Endothelial cell of umbilical vein (primary cell): ENCODE data around the gene PTX3. TPM values are rescaled to one million over a fixed set of nuclear protein-coding genes. Genes with fewer than 3 reads are reported as not detected.

Experiments
- BruUV-seq: library from RNA; stranded (reverse); fragments of 400-500 nt; replicated peaks from 2 replicates; lab custom pipeline; 2021; lab: Mats Ljungman, UMichigan
- CTCF ChIA-PET: fragments of 300-600, 350-600 bp; sonication (Branson Sonifier 250); formaldehyde crosslinking; loops from one replicate; lab custom pipeline; 2021; ENCODE audit warnings: antibody characterized with exemption, inconsistent platforms; lab: Charles Lee
- POLR2A ChIA-PET: fragments of 300-600, 350-600 bp; sonication (Branson Sonifier 250); formaldehyde crosslinking; loops from one replicate; lab custom pipeline; 2021; ENCODE audit warnings: antibody characterized with exemption, inconsistent platforms; lab: Charles Lee
- DNase-seq: peaks from one replicate; pipeline ENCODE4 v3.0.0-alpha.2; 2011; ENCODE audit warnings: low read depth, low spot score
- FAIRE-seq: peaks from 2 replicates; lab custom pipeline; 2011; peaks lifted over from hg19 to GRCh38; lab: Jason Lieb, UNC
- H2AFZ ChIP-seq: 2 replicates; pipeline ENCODE4 v1.6.0; 2012; ENCODE audit warnings: low read depth, low read length, control low read depth, inconsistent platforms
- H3K27ac ChIP-seq: 2 replicates; pipeline ENCODE4 v1.5.1; 2011; ENCODE audit warnings: low read depth, mild to moderate bottlenecking, control low read depth, low read length, moderate library complexity; ENCODE audit not compliant: insufficient read depth
- H3K27me3 ChIP-seq, 2 experiments: 2 replicates each; pipeline versions ENCODE4 v1.6.0 to v1.6.1; 2011; ENCODE audit warnings: low read length in 2 of 2, mixed read lengths in 1 of 2; ENCODE audit not compliant: control insufficient read depth in 2 of 2, insufficient read depth in 2 of 2
- H3K36me3 ChIP-seq, 2 experiments: 2 replicates in 1 of 2; 3 replicates in 1 of 2; pipeline ENCODE4 v1.5.1; 2011; ENCODE audit warnings: low read length in 2 of 2, mild to moderate bottlenecking in 1 of 2, moderate library complexity in 1 of 2; ENCODE audit not compliant: control insufficient read depth in 2 of 2, insufficient read depth in 2 of 2; ENCODE audit errors: extremely low read depth in 1 of 2
- H3K4me1 ChIP-seq: 3 replicates; pipeline ENCODE4 v1.5.1; 2011; ENCODE audit warnings: mild to moderate bottlenecking, low read length; ENCODE audit not compliant: control insufficient read depth, insufficient read depth; ENCODE audit errors: extremely low read depth
- H3K4me2 ChIP-seq: 2 replicates; pipeline ENCODE4 v1.6.1; 2011; ENCODE audit warnings: low read length, control low read depth, mixed read lengths; ENCODE audit not compliant: insufficient read depth
- H3K4me3 ChIP-seq, 3 experiments: fragments of 200-600 bp in 1 of 3; sonication (generic), shearing (Covaris generic) in 1 of 3; replicated peaks in 1 of 3; 2 replicates each; pipeline ENCODE4 v1.5.1; 2011 to 2016; ENCODE audit warnings: control low read depth in 3 of 3, low read length in 3 of 3, mild to moderate bottlenecking in 2 of 3, inconsistent platforms in 1 of 3, low read depth in 1 of 3, moderate library complexity in 1 of 3; ENCODE audit not compliant: insufficient read depth in 1 of 3
- H3K79me2 ChIP-seq: 2 replicates; pipeline ENCODE4 v1.6.0; 2012; ENCODE audit warnings: low read length, inconsistent platforms; ENCODE audit not compliant: control insufficient read depth, insufficient read depth
- H3K9ac ChIP-seq: replicated peaks from 2 replicates; pipeline ENCODE3; 2011; ENCODE audit warnings: low read length, control low read depth; ENCODE audit not compliant: insufficient read depth; ENCODE audit errors: extremely low read depth
- H3K9me1 ChIP-seq: replicated peaks from 3 replicates; pipeline ENCODE4 v1.6.0; 2011; ENCODE audit warnings: mild to moderate bottlenecking, low read length; ENCODE audit not compliant: control insufficient read depth, insufficient read depth; ENCODE audit errors: extremely low read depth
- H3K9me3 ChIP-seq: replicated peaks from 2 replicates; pipeline ENCODE4 v1.5.1; 2012; ENCODE audit warnings: low read length, inconsistent platforms; ENCODE audit not compliant: control insufficient read depth, insufficient read depth
- H4K20me1 ChIP-seq: replicated peaks from 2 replicates; pipeline ENCODE3; 2011; ENCODE audit warnings: mild to moderate bottlenecking, low read length; ENCODE audit not compliant: control insufficient read depth, insufficient read depth; ENCODE audit errors: extremely low read depth
- CTCF ChIP-seq, 2 donors: IDR thresholded peaks; 1 replicate in 1 of 2; 2 replicates in 1 of 2; pipeline ENCODE4 v1.5.1; 2011; ENCODE audit warnings: low read length in 2 of 2, mild to moderate bottlenecking in 2 of 2, moderate library complexity in 2 of 2, control low read depth in 1 of 2, inconsistent platforms in 1 of 2, low read depth in 1 of 2; ENCODE audit not compliant: insufficient read depth in 1 of 2; ENCODE audit errors: extremely low read depth in 1 of 2
- EZH2 ChIP-seq: IDR thresholded peaks from 2 replicates; pipeline ENCODE4 v1.6.1; 2012; ENCODE audit warnings: borderline replicate concordance, low read depth, mild to moderate bottlenecking, moderate library complexity, low read length, inconsistent platforms; ENCODE audit not compliant: severe bottlenecking
- FOS ChIP-seq: IDR thresholded peaks from 2 replicates; pipeline ENCODE4 v1.6.1; 2011; ENCODE audit warnings: mild to moderate bottlenecking, low read length, moderate library complexity, borderline replicate concordance; ENCODE audit not compliant: insufficient read depth
- GATA2 ChIP-seq: IDR thresholded peaks from 2 replicates; pipeline ENCODE4 v1.7.0; 2011; ENCODE audit warnings: low read depth, mild to moderate bottlenecking, moderate library complexity, mixed read lengths, low read length; ENCODE audit not compliant: insufficient read length, insufficient read depth
- JUN ChIP-seq: IDR thresholded peaks from 2 replicates; pipeline ENCODE4 v1.6.1; 2011; ENCODE audit warnings: borderline replicate concordance, low read depth; ENCODE audit not compliant: insufficient read length, insufficient read depth
- MAX ChIP-seq: IDR thresholded peaks from 2 replicates; pipeline ENCODE4 v1.6.1; 2011; ENCODE audit not compliant: insufficient read depth, insufficient read length
- MYC ChIP-seq: IDR thresholded peaks from one replicate; pipeline ENCODE4 v1.6.1; 2011; ENCODE audit warnings: mild to moderate bottlenecking, low read depth, low read length
- POLR2A ChIP-seq: IDR thresholded peaks from 2 replicates; pipeline ENCODE4 v1.6.1; 2012; ENCODE audit warnings: low read depth, mild to moderate bottlenecking, control low read depth, low read length
- POLR2AphosphoS5 ChIP-seq: IDR thresholded peaks from 2 replicates; pipeline ENCODE4 v1.6.1; 2012; ENCODE audit warnings: low read depth, mild to moderate bottlenecking, control low read depth, low read length, moderate library complexity; ENCODE audit not compliant: insufficient read depth
- dilution Hi-C: fragments of 300-500 bp; cut with MboI; formaldehyde crosslinking; loops from one replicate; pipeline ENCODE4 v1.15.0; 2019; ENCODE audit warnings: low sequenced_read_pairs; ENCODE audit not compliant: extremely low pct_ligation_motif_present
- intact Hi-C: fragments of 100-400 bp; cut with micrococcal nuclease; formaldehyde crosslinking; loops from one replicate; pipeline ENCODE4 v1.10.0; 2022
- polyA plus RNA-seq, 4 experiments: library from polyadenylated mRNA; depleted of rRNA in 3 of 4; stranded (reverse) in 3 of 4; unstranded in 1 of 4; fragments of >200 nt; gene quantifications; 2 replicates each; pipeline versions ENCODE4 v1.2.1 to v1.2.3, GENCODE V29; 2011 to 2012; ENCODE audit warnings: missing spikeins in 1 of 4
- total RNA-seq: library from RNA; stranded (reverse); gene quantifications from 2 replicates; pipeline ENCODE4 v1.2.3, GENCODE V29; 2021

PTX3 gene
- total and polyA plus RNA-seq, 2 donors (not counting 3 experiments of a cell fraction or from before 2014, with no cell fraction given): 122 to 172 TPM

DNA sequence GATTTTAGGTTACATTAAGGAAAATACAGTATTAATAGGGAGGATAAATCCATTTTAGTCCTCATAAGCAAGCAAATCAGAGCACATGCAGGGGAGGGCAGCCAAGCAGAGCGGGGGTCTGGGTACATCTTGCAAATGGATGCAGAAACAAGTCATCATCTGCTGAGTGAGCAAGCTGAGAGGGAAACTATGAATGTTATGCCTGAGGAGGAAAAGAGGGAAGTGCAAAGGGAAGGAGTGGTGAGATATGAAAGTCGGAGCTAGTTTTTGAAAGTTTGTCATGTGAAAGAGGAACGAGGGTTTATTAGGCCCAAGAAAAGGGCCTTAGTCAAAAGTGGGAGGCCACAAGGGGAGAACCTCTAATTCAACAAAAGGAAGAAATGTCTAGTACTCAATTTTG, 15.4 kb downstream of the PTX3 start:
- Histone ChIP-seq H2AFZ (no peak overlapping the region), H3K79me2 (peaks cover 16% of the 10 kb centered on the region), H3K27me3 (no peaks in the 10 kb centered on the region), H3K9ac (no peak overlapping the region), H4K20me1 (no peaks in the 10 kb centered on the region), H3K27ac (peak overlapping the region; percentile 5), H3K4me3 (no peak overlapping the region), H3K9me3 (no peaks in the 10 kb centered on the region), H3K36me3 (peaks cover 0 to 5% of the 10 kb centered on the region in 2 experiments), H3K4me2 (no peak overlapping the region), H3K9me1 (no peaks in the 10 kb centered on the region), H3K4me1 (peaks cover 12% of the 10 kb centered on the region)
- BruUV-seq: no TSS peak
- DNase-seq (peak; percentile 54), FAIRE-seq (no peak)
- ChIA-PET POLR2A (no interaction called here), CTCF (no interaction called here)
- intact Hi-C loops (no loop called here), dilution Hi-C loops (no loop called here)
- TF ChIP-seq FOS (no peak), POLR2AphosphoS5 (no peak), POLR2A (no peak), CTCF (IDR thresholded peaks at IDR 0.05; ENCODE audit: extremely low read depth in 1 of 2, insufficient read depth in 1 of 2, low read depth in 1 of 2, low read length in 2 of 2) (no peak), GATA2 (no peak), MYC (no peak), MAX (no peak), JUN (no peak), EZH2 (no peak)
